H1 (cell line): ENCODE data around the gene PPP1R12A. TPM values are rescaled to one million over a fixed set of nuclear protein-coding genes. Genes with fewer than 3 reads are reported as not detected.

Experiments
- CTCF ChIA-PET: fragments of 300-600 bp; sonication (Branson Sonifier 250); formaldehyde crosslinking; loops from one replicate; lab custom pipeline; 2021; ENCODE audit not compliant: partially characterized antibody; lab: Charles Lee
- POLR2A ChIA-PET: fragments of 300-600 bp; sonication (Branson Sonifier 250); formaldehyde crosslinking; loops from one replicate; lab custom pipeline; 2021; ENCODE audit warnings: inconsistent platforms; ENCODE audit not compliant: partially characterized antibody; lab: Charles Lee
- DNase-seq, 2 experiments: peaks; one replicate each; pipeline versions ENCODE4 v3.0.0 to v3.0.0-alpha.2; 2010 to 2022; ENCODE audit warnings: low spot score in 2 of 2, low read depth in 1 of 2, mixed read lengths in 1 of 2
- FAIRE-seq: peaks from 2 replicates; lab custom pipeline; 2011; peaks lifted over from hg19 to GRCh38; lab: Jason Lieb, UNC
- H2AFZ ChIP-seq: 2 replicates; pipeline ENCODE4 v1.8.1; 2012; ENCODE audit warnings: low read length, inconsistent platforms
- H2AK5ac ChIP-seq: 2 replicates; pipeline ENCODE4 v1.6.1; 2013; ENCODE audit warnings: low read depth, low read length
- H2BK120ac ChIP-seq: replicated peaks from 2 replicates; pipeline ENCODE3; 2013; ENCODE audit warnings: low read depth, low read length, inconsistent platforms
- H2BK12ac ChIP-seq: 2 replicates; pipeline ENCODE4 v1.6.1; 2013; ENCODE audit warnings: low read depth, low read length
- H2BK15ac ChIP-seq: 2 replicates; pipeline ENCODE4 v1.6.1; 2013; ENCODE audit warnings: low read length
- H2BK20ac ChIP-seq: 2 replicates; pipeline ENCODE4 v1.6.1; 2013; ENCODE audit warnings: low read length
- H2BK5ac ChIP-seq: 2 replicates; pipeline ENCODE4 v1.6.1; 2013; ENCODE audit warnings: low read depth, low read length
- H3K14ac ChIP-seq: 2 replicates; pipeline ENCODE4 v1.6.1; 2013; ENCODE audit warnings: inconsistent platforms; ENCODE audit not compliant: insufficient read length
- H3K18ac ChIP-seq: 2 replicates; pipeline ENCODE4 v1.6.1; 2013; ENCODE audit warnings: low read length; ENCODE audit errors: extremely low read depth
- H3K23ac ChIP-seq: 2 replicates; pipeline ENCODE4 v1.6.1; 2013; ENCODE audit warnings: inconsistent platforms; ENCODE audit not compliant: insufficient read length
- H3K23me2 ChIP-seq: 2 replicates; pipeline ENCODE4 v1.6.1; 2013; ENCODE audit warnings: low read depth, low read length
- H3K27ac ChIP-seq: 2 replicates; pipeline ENCODE4 v1.6.1; 2011; ENCODE audit warnings: low read depth, low read length, inconsistent platforms
- H3K27me3 ChIP-seq, 4 experiments: replicated peaks in 1 of 4; 1 replicate in 1 of 4; 2 replicates in 3 of 4; pipeline versions ENCODE4 v1.6.1 to v1.8.1; 2011 to 2013; ENCODE audit warnings: low read length in 3 of 4, mild to moderate bottlenecking in 3 of 4, inconsistent platforms in 2 of 4, mixed read lengths in 2 of 4, moderate library complexity in 1 of 4; ENCODE audit not compliant: control insufficient read depth in 3 of 4, insufficient read depth in 3 of 4; ENCODE audit errors: extremely low read depth in 1 of 4
- H3K36me3 ChIP-seq, 4 experiments: 2 replicates each; pipeline versions ENCODE4 v1.6.1 to v1.8.1; 2011 to 2013; ENCODE audit warnings: mild to moderate bottlenecking in 4 of 4, low read length in 3 of 4, moderate library complexity in 2 of 4, control low read depth in 1 of 4, inconsistent platforms in 1 of 4; ENCODE audit not compliant: insufficient read depth in 4 of 4, control insufficient read depth in 2 of 4
- H3K4ac ChIP-seq: replicated peaks from 2 replicates; pipeline ENCODE3; 2013; ENCODE audit warnings: low read length, low read depth, mixed read lengths, inconsistent platforms; ENCODE audit not compliant: insufficient read length
- H3K4me1 ChIP-seq, 4 experiments: replicated peaks in 1 of 4; 1 replicate in 1 of 4; 2 replicates in 3 of 4; pipeline versions ENCODE4 v1.6.1 to v1.8.1; 2011 to 2013; ENCODE audit warnings: low read length in 3 of 4, inconsistent platforms in 2 of 4, mixed read lengths in 1 of 4; ENCODE audit not compliant: insufficient read depth in 4 of 4, control insufficient read depth in 3 of 4
- H3K4me2 ChIP-seq, 2 experiments: 2 replicates each; pipeline versions ENCODE4 v1.6.1 to v1.8.1; 2011 to 2013; ENCODE audit warnings: low read depth in 2 of 2, low read length in 2 of 2, control low read depth in 1 of 2, inconsistent platforms in 1 of 2, mild to moderate bottlenecking in 1 of 2; ENCODE audit not compliant: insufficient read depth in 1 of 2
- H3K4me3 ChIP-seq, 4 experiments: fragments of 200-600, 300-600 bp in 1 of 4; sonication (generic), shearing (Covaris generic), sonication (Bioruptor Twin) in 1 of 4; 2 replicates each; pipeline versions ENCODE4 v1.5.1 to v1.8.1; 2011 to 2016; ENCODE audit warnings: low read length in 4 of 4, low read depth in 3 of 4, control low read depth in 2 of 4, inconsistent platforms in 2 of 4, mild to moderate bottlenecking in 2 of 4, mixed read lengths in 1 of 4, moderate library complexity in 1 of 4; ENCODE audit not compliant: insufficient read depth in 2 of 4; ENCODE audit errors: extremely low read depth in 1 of 4
- H3K56ac ChIP-seq: replicated peaks from 2 replicates; pipeline ENCODE3; 2013; ENCODE audit warnings: low read depth, mild to moderate bottlenecking, mixed read lengths, low read length, inconsistent platforms; ENCODE audit not compliant: insufficient read length
- H3K79me1 ChIP-seq: 2 replicates; pipeline ENCODE4 v1.6.1; 2013; ENCODE audit warnings: low read depth, low read length, control low read depth
- H3K79me2 ChIP-seq, 2 experiments: 2 replicates each; pipeline versions ENCODE4 v1.6.1 to v1.8.1; 2012 to 2013; ENCODE audit warnings: low read length in 2 of 2, mild to moderate bottlenecking in 2 of 2, inconsistent platforms in 1 of 2; ENCODE audit not compliant: insufficient read depth in 2 of 2, control insufficient read depth in 1 of 2
- H3K9ac ChIP-seq, 4 experiments: replicated peaks in 1 of 4; 1 replicate in 1 of 4; 2 replicates in 3 of 4; pipeline versions ENCODE4 v1.6.1 to v1.8.1; 2011 to 2013; ENCODE audit warnings: low read depth in 3 of 4, low read length in 3 of 4, control low read depth in 2 of 4, mild to moderate bottlenecking in 2 of 4, moderate library complexity in 2 of 4, inconsistent platforms in 1 of 4; ENCODE audit errors: extremely low read depth in 1 of 4
- H3K9me3 ChIP-seq, 2 experiments: 2 replicates each; pipeline versions ENCODE4 v1.6.1 to v1.8.1; 2012 to 2013; ENCODE audit warnings: mild to moderate bottlenecking in 2 of 2, moderate library complexity in 2 of 2, control low read depth in 1 of 2, inconsistent platforms in 1 of 2, low read depth in 1 of 2, low read length in 1 of 2, mixed read lengths in 1 of 2; ENCODE audit not compliant: insufficient read depth in 2 of 2
- H4K20me1 ChIP-seq, 2 experiments: replicated peaks in 1 of 2; 2 replicates each; pipeline versions ENCODE3 to v1.8.1; 2011 to 2013; ENCODE audit warnings: inconsistent platforms in 2 of 2, low read length in 2 of 2, mild to moderate bottlenecking in 1 of 2; ENCODE audit not compliant: insufficient read depth in 2 of 2, control insufficient read depth in 1 of 2
- H4K5ac ChIP-seq: 2 replicates; pipeline ENCODE4 v1.6.1; 2013; ENCODE audit warnings: low read length, low read depth, mixed read lengths, inconsistent platforms; ENCODE audit not compliant: insufficient read length
- H4K8ac ChIP-seq: 2 replicates; pipeline ENCODE4 v1.8.0; 2013; ENCODE audit warnings: mild to moderate bottlenecking, moderate library complexity, low read length, inconsistent platforms; ENCODE audit not compliant: insufficient read depth; ENCODE audit errors: extremely low read depth
- H4K91ac ChIP-seq: replicated peaks from 2 replicates; pipeline ENCODE3; 2013; ENCODE audit warnings: low read length, mixed read lengths, inconsistent platforms; ENCODE audit not compliant: insufficient read length
- ATF2 ChIP-seq: IDR thresholded peaks from 2 replicates; pipeline ENCODE4 v1.6.1; 2012; ENCODE audit warnings: low read length, inconsistent platforms
- CEBPB ChIP-seq: IDR thresholded peaks from 2 replicates; pipeline ENCODE4 v1.6.1; 2012; ENCODE audit warnings: low read depth, low read length
- MAFK ChIP-seq: IDR thresholded peaks from 2 replicates; pipeline ENCODE4 v1.6.1; 2012; ENCODE audit warnings: low read depth, mild to moderate bottlenecking, improper control_type of control experiment, low read length
- PHF8 ChIP-seq: fragments of 200-600 bp; sonication (generic); conservative IDR thresholded peaks from 2 replicates; pipeline ENCODE4 v1.7.1; 2012; ENCODE audit warnings: low read depth, mild to moderate bottlenecking, inconsistent platforms, low read length, moderate library complexity
- POLR2A ChIP-seq, 2 experiments: IDR thresholded peaks; 1 replicate in 1 of 2; 2 replicates in 1 of 2; pipeline ENCODE4 v1.6.1; 2011; ENCODE audit warnings: low read depth in 2 of 2, low read length in 2 of 2, mild to moderate bottlenecking in 2 of 2; ENCODE audit errors: control extremely low read depth in 1 of 2
- POU5F1 ChIP-seq: IDR thresholded peaks from 2 replicates; pipeline ENCODE4 v1.6.1; 2011; ENCODE audit warnings: low read depth, mild to moderate bottlenecking, low read length, moderate library complexity
- RBBP5 ChIP-seq: IDR thresholded peaks from 2 replicates; pipeline ENCODE4 v1.7.1; 2012; ENCODE audit warnings: low read depth, mild to moderate bottlenecking, inconsistent platforms, low read length, moderate library complexity, borderline replicate concordance
- SIX5 ChIP-seq: IDR thresholded peaks from 2 replicates; pipeline ENCODE4 v1.6.1; 2011; ENCODE audit warnings: mild to moderate bottlenecking, low read depth, low read length
- SP2 ChIP-seq: IDR thresholded peaks from 2 replicates; pipeline ENCODE4 v1.6.1; 2012; ENCODE audit warnings: mild to moderate bottlenecking, low read length, inconsistent platforms
- SUZ12 ChIP-seq: fragments of 200-600 bp; sonication (generic); IDR thresholded peaks from 2 replicates; pipeline ENCODE4 v1.6.1; 2012; ENCODE audit warnings: mild to moderate bottlenecking, inconsistent platforms, low read length, moderate library complexity, mixed read lengths
- TAF7 ChIP-seq: optimal IDR thresholded peaks from 2 replicates; pipeline ENCODE3; 2011; ENCODE audit warnings: low read depth, mild to moderate bottlenecking, inconsistent platforms, low read length, moderate library complexity, borderline replicate concordance
- TEAD4 ChIP-seq: IDR thresholded peaks from 2 replicates; pipeline ENCODE4 v1.6.1; 2012; ENCODE audit warnings: low read depth, low read length, inconsistent platforms, mixed read lengths
- WGBS, 2 experiments: shearing (Covaris generic) in 1 of 2; methylation state at CpG; one replicate each; pipeline versions ENCODE4 v1.1.6 to v1.1.7; 2013 to 2015; ENCODE audit warnings: low lambda C conversion rate in 2 of 2, mixed read lengths in 2 of 2, inconsistent platforms in 1 of 2, low coverage in 1 of 2, missing lambda C conversion rate in 1 of 2; ENCODE audit not compliant: insufficient replicate concordance in 2 of 2, insufficient coverage in 1 of 2, insufficient read length in 1 of 2; ENCODE audit errors: extremely low coverage in 1 of 2, missing lambda C conversion rate in 1 of 2; 5-methylcytosine and 5-hydroxymethylcytosine counted together
- polyA plus RNA-seq, 7 experiments: library from polyadenylated mRNA; depleted of rRNA in 3 of 7; stranded (reverse) in 5 of 7; unstranded in 2 of 7; fragments of >200 nt in 5 of 7; fragments of 200-250 nt in 2 of 7; gene quantifications; 1 replicate in 5 of 7; 2 replicates in 1 of 7; 4 replicates in 1 of 7; pipeline versions ENCODE4 v1.2.1 to v1.2.3, GENCODE V29; 2011 to 2013; ENCODE audit warnings: missing spikeins in 2 of 7, mixed read lengths in 2 of 7
- total RNA-seq: library from RNA; stranded (reverse); fragmentation: NEBNext Ultra II Directional; extraction: Animal tissue kit (Norgen Biotek cat#: 25700); gene quantifications from 2 replicates; pipeline ENCODE4 v1.2.1, GENCODE V29; 2021

PPP1R12A gene
- total and polyA plus RNA-seq, 2 of the 8 experiments (the other 6 are each of a cell fraction or from before 2014, with no cell fraction given) = 14.7 to 81.5 TPM

- FAIRE-seq (no peak), DNase-seq (no peak)
- Histone ChIP-seq H3K4me3 (no peak overlapping the region), H2AK5ac (no peak overlapping the region), H4K20me1 (peaks cover 2 to 3% of the 10 kb centered on the region in 2 experiments), H3K56ac (no peak overlapping the region), H3K18ac (no peak overlapping the region), H2BK120ac (no peak overlapping the region), H4K5ac (no peak overlapping the region), H2AFZ (no peak overlapping the region), H3K27ac (no peak overlapping the region), H2BK15ac (no peak overlapping the region), H3K79me1 (peaks cover 2% of the 10 kb centered on the region; the same call in 1 of the 2 replicates), H3K4me2 (no peak overlapping the region), H3K27me3 (no peaks in the 10 kb centered on the region), H4K91ac (no peak overlapping the region), H3K36me3 (peaks cover 0 to 3% (median 0%) of the 10 kb centered on the region in 4 experiments; a peak in 2 of 8 replicates), H3K14ac (no peak overlapping the region), H3K79me2 (peaks cover 5 to 99% of the 10 kb centered on the region in 2 experiments; a peak in 3 of 4 replicates), H2BK20ac (no peak overlapping the region), H3K23ac (no peak overlapping the region), H3K4ac (no peak overlapping the region), H2BK12ac (no peak overlapping the region), H3K9ac (no peak overlapping the region), H2BK5ac (no peak overlapping the region), H3K23me2 (no peaks in the 10 kb centered on the region), H3K9me3 (no peaks in the 10 kb centered on the region), H3K4me1 (peaks cover 0 to 3% (median 0%) of the 10 kb centered on the region in 4 experiments; a peak in 3 of 7 replicates), H4K8ac (no peak overlapping the region)
- WGBS, 2 experiments = 81% methylated on average over 1 of the region's 1 CpG; no CpG with 5 or more reads in 1 of the 2 experiments
- ChIA-PET POLR2A (no interaction called here), CTCF (interaction anchor here (0.6 to 1.5 kb wide), 15 partner anchors 10 to 308 kb away, joined by 3 to 11 read pairs (median 3); no protein-coding TSS in a partner anchor)
- TF ChIP-seq SP2 (no peak), SIX5 (no peak), PHF8 (no peak), MAFK (no peak), TAF7 (no peak), SUZ12 (no peak), POU5F1 (no peak), RBBP5 (no peak), ATF2 (no peak), POLR2A (IDR thresholded peaks at IDR 0.05; ENCODE audit: control extremely low read depth in 1 of 2, low read depth in 2 of 2, low read length in 2 of 2) (no peak), TEAD4 (no peak), CEBPB (no peak)
Measured at GRCh38 chr12:79887890-79888289, 47.0 kb downstream of the PPP1R12A start.
